BJ (cell line): Measurements from ENCODE around the gene MOGAT1. TPM values are rescaled to one million over a fixed set of nuclear protein-coding genes. Genes with fewer than 3 reads are reported as not detected.
"Not testable (repeated sequence)": the region's sequence is repeated elsewhere in the genome, so short reads cannot be mapped to it uniquely, and the experiment has no call there.

Experiments
- CTCF ChIA-PET: fragments of 350-600 bp; formaldehyde crosslinking; extraction: SDS; loops from one replicate; lab custom pipeline; 2021; ENCODE audit warnings: antibody characterized with exemption, inconsistent platforms; lab: Yijun Ruan, JAX
- POLR2A ChIA-PET: fragments of 300-600 bp; sonication (Branson Sonifier 250); formaldehyde crosslinking; extraction: SDS; loops from one replicate; lab custom pipeline; 2021; ENCODE audit warnings: antibody characterized with exemption; lab: Charles Lee
- DNase-seq: peaks from one replicate; pipeline ENCODE4 v3.0.0-alpha.2; 2011; ENCODE audit warnings: low read depth
- H3K27me3 ChIP-seq: 2 replicates; pipeline ENCODE4 v1.6.0; 2011; ENCODE audit warnings: low read length; ENCODE audit not compliant: control insufficient read depth, insufficient read depth
- H3K36me3 ChIP-seq: 2 replicates; pipeline ENCODE4 v1.5.1; 2011; ENCODE audit warnings: low read length; ENCODE audit not compliant: control insufficient read depth, insufficient read depth
- H3K4me3 ChIP-seq: 2 replicates; pipeline ENCODE4 v1.5.1; 2011; ENCODE audit warnings: low read depth, mild to moderate bottlenecking, control low read depth, low read length
- CTCF ChIP-seq: IDR thresholded peaks from 2 replicates; pipeline ENCODE4 v1.5.1; 2011; ENCODE audit warnings: low read depth, mild to moderate bottlenecking, control low read depth, inconsistent platforms, low read length, moderate library complexity; ENCODE audit not compliant: insufficient read depth
- polyA plus RNA-seq: library from polyadenylated mRNA; depleted of rRNA; stranded (reverse); fragments of >200 nt; gene quantifications from 2 replicates; pipeline ENCODE4 v1.2.3, GENCODE V29; 2011

Gene MOGAT1
- polyA plus RNA-seq, 1 experiment: not detected

DNA sequence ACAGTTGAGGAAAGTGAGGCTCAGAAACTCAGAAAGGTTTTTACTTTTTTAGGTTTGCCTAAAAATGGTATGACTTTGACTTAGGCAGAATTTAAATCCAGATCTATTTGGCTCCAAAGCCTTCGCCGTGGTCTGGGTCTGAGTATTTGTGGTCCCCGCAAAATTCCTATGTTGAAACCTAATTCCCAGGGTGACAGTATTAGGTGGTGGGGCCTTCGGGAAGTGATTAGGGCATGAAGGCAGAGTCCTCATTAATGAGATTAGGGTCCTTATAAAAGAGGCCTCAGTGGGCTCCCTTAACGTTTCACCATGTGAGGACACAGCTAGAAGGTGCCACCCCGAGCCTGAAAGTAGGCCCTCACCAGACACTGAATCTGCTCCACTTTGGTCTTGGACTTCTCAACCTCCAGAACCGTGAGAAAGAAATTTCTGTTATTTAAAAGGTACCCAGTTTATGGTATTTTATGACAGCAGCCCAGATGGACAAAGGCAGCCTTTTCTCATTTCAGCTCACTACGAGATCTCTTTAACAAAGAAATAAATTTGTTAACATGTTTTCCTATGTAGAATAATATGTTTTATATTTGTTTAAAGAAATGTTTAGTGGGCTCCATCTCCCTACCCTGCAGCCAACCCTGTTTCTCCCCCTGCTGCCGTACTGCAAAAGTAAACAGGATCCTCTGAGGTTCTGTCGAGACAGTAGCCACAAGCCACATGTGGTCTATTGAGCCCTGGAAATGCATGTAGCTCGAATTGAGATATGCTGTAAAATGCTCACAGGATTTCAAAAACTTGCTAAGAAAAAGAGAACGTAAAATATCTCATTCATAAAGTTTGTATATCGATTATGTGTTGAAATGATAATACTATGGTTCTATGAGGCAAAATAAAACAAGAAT lies 80.6 kb downstream of the MOGAT1 start:
- no peak for DNase-seq
- Histone ChIP-seq H3K36me3 (no peaks in the 10 kb centered on the region), H3K27me3 (no peaks in the 10 kb centered on the region), H3K4me3 (no peak overlapping the region)
- ChIA-PET CTCF (interaction anchor here (0.6 to 2.0 kb wide), 4 partner anchors 9 to 151 kb away, joined by 3 to 10 read pairs (median 5); no protein-coding TSS in a partner anchor), POLR2A (no interaction called here)
- TF ChIP-seq CTCF: no peak

- no peak for DNase-seq
- Histone ChIP-seq H3K36me3 (no peaks in the 10 kb centered on the region), H3K4me3 (no peak overlapping the region), H3K27me3 (no peaks in the 10 kb centered on the region)
- no peak for TF ChIP-seq CTCF
- ChIA-PET CTCF (interaction anchor here (0.7 to 2.0 kb wide), 3 partner anchors 44 to 150 kb away, joined by 3 to 10 read pairs (median 7); no protein-coding TSS in a partner anchor), POLR2A (no interaction called here)
These were observed 81.3 kb downstream of the MOGAT1 start for GRCh38 chr2:222752746-222753145.

DNA sequence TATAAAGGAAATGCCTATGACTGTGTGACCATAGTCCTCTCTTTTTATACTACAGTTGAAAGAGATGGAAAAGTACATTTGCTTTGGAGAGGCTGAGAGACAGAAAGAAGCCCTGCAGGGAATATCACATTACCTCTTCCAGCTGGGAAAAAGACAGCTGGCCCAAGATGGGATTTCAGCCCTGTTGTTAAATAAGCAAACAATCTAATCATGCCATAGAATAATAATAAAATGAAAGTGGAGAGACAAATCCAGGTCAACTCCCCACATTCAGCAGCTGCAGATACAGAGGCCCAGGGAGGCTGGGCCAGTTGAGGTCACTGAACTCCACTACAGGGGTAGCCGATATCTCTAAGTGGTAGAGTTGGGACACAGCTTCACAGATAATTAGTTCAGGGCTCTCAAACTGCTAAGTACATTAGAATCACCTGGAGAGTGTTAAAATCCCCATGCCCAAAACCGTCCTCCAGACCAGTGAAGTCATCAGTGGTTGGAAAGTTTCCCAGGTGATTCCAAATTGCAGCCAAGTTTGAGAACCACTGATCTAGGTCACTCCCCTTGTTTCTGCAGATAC lies 81.9 kb downstream of the MOGAT1 start:
- Histone ChIP-seq H3K36me3 (no peaks in the 10 kb centered on the region), H3K4me3 (no peak overlapping the region), H3K27me3 (no peaks in the 10 kb centered on the region)
- TF ChIP-seq CTCF: no peak
- POLR2A ChIA-PET: no interaction called here
- CTCF ChIA-PET: interaction anchor here (0.6 to 2.0 kb wide), 8 partner anchors 8 to 175 kb away, joined by 3 to 10 read pairs (median 3); no protein-coding TSS in a partner anchor
- no peak for DNase-seq

GRCh38 chr2:222754324-222754930 lies 83.0 kb downstream of the MOGAT1 start:
- TF ChIP-seq CTCF: no peak
- Histone ChIP-seq H3K36me3 (no peaks in the 10 kb centered on the region), H3K4me3 (no peak overlapping the region), H3K27me3 (no peaks in the 10 kb centered on the region)
- POLR2A ChIA-PET: no interaction called here
- DNase-seq: no peak
- CTCF ChIA-PET: interaction anchor here (1.0 to 2.0 kb wide), 6 partner anchors 9 to 161 kb away, joined by 3 to 10 read pairs (median 4); no protein-coding TSS in a partner anchor

- H3K4me3 ChIP-seq, H3K27me3 ChIP-seq, DNase-seq, H3K36me3 ChIP-seq, CTCF ChIA-PET: not testable (repeated sequence)
- POLR2A ChIA-PET: interaction anchor here (0.6 kb wide), 2 partner anchors 134 to 227 kb away, joined by 4 to 22 read pairs; no protein-coding TSS in a partner anchor
These were observed 84.1 kb downstream of the MOGAT1 start for GRCh38 chr2:222755593-222755992.
